Glomerular visceral epithelial cell (primary cell): ENCODE results near the gene GNB1.
"Not testable (repeated sequence)": the region's sequence is repeated elsewhere in the genome, so short reads cannot be mapped to it uniquely, and the experiment has no call there.

Source experiments
- DNase-seq: peaks from one replicate; pipeline ENCODE4 v3.0.0-alpha.2; 2016; ENCODE audit errors: extremely low spot score

The GNB1 gene

GRCh38 chr1:1763657-1764621, 126.9 kb downstream of the GNB1 start:
- DNase-seq: no peak

GRCh38 chr1:1761504-1762376, 129.1 kb downstream of the GNB1 start:
- DNase-seq: no peak

- DNase-seq: no peak
Measured at GRCh38 chr1:1760715-1761114, 130.2 kb downstream of the GNB1 start.

GRCh38 chr1:1760345-1760650, 130.6 kb downstream of the GNB1 start:
- DNase-seq: no peak

GRCh38 chr1:1759456-1760344, 131.2 kb downstream of the GNB1 start:
- no peak for DNase-seq

- peak; percentile 81 for DNase-seq
Measured at GRCh38 chr1:1758692-1759455, 132.0 kb downstream of the GNB1 start.

GRCh38 chr1:1758059-1758621, 132.7 kb downstream of the GNB1 start:
- DNase-seq: no peak

- DNase-seq: no peak
Measured at GRCh38 chr1:1757422-1758058, 133.3 kb downstream of the GNB1 start.

GRCh38 chr1:1756661-1757421, 134.0 kb downstream of the GNB1 start:
- DNase-seq: no peak

- DNase-seq: no peak
Measured at GRCh38 chr1:1755852-1756251, 135.0 kb downstream of the GNB1 start.

- no peak for DNase-seq
Measured at GRCh38 chr1:1755426-1755825, 135.5 kb downstream of the GNB1 start.

- no peak for DNase-seq
Measured at GRCh38 chr1:1754051-1754815, 136.7 kb downstream of the GNB1 start.

GRCh38 chr1:1753607-1754005, 137.3 kb downstream of the GNB1 start:
- no peak for DNase-seq

- no peak for DNase-seq
Measured at GRCh38 chr1:1752636-1753606, 138.0 kb downstream of the GNB1 start.

GRCh38 chr1:1752190-1752589, 138.7 kb downstream of the GNB1 start:
- no peak for DNase-seq

- not testable (repeated sequence) for DNase-seq
Measured at GRCh38 chr1:1749941-1750340, 140.9 kb downstream of the GNB1 start.

- DNase-seq: no peak
Measured at GRCh38 chr1:1748686-1749321, 142.1 kb downstream of the GNB1 start.
